HFFc6 (cell line): ENCODE measurements around the gene ZNF831. TPM values are rescaled to one million over a fixed set of nuclear protein-coding genes. Genes with fewer than 3 reads are reported as not detected.

Source experiments
- DNase-seq: peaks from one replicate; pipeline ENCODE4 v3.0.0-alpha.2; 2018
- H3K27ac Mint-ChIP-seq: 2 replicates; pipeline ENCODE4 v1.8.0; 2020; ENCODE audit warnings: mild to moderate bottlenecking, mixed read lengths
- H3K27me3 Mint-ChIP-seq: 2 replicates; pipeline ENCODE4 v1.8.0; 2021; ENCODE audit warnings: mild to moderate bottlenecking, moderate library complexity, mixed read lengths; ENCODE audit not compliant: insufficient read depth
- H3K36me3 Mint-ChIP-seq: 2 replicates; pipeline ENCODE4 v1.8.0; 2021; ENCODE audit warnings: low read depth, mixed read lengths
- H3K4me1 Mint-ChIP-seq: 2 replicates; pipeline ENCODE4 v1.8.0; 2020; ENCODE audit warnings: low read depth, mixed read lengths
- H3K4me3 Mint-ChIP-seq: 2 replicates; pipeline ENCODE4 v1.8.0; 2020; ENCODE audit warnings: mild to moderate bottlenecking, moderate library complexity, mixed read lengths
- H3K9me3 Mint-ChIP-seq: 2 replicates; pipeline ENCODE4 v1.8.0; 2020; ENCODE audit warnings: mild to moderate bottlenecking, mixed read lengths
- CTCF ChIP-seq: fragments of 200-600 bp; sonication (generic); IDR thresholded peaks from 2 replicates; pipeline ENCODE4 v1.5.0; 2021; ENCODE audit warnings: antibody characterized with exemption, mild to moderate bottlenecking
- total RNA-seq, 6 experiments: library from RNA; stranded (reverse); fragmentation: NEBNext Ultra II Directional; extraction: Animal tissue kit (Norgen Biotek cat#: 25700); gene quantifications; 2 replicates in 1 of 6; 3 replicates in 5 of 6; pipeline ENCODE4 v1.2.3, GENCODE V29; 2021

The ZNF831 gene
- total RNA-seq, 6 experiments from 2014 or later: not detected

- H3K9me3 Mint-ChIP-seq: no peaks in the 10 kb centered on the region
- DNase-seq: no peak
- peaks cover 13% of the 10 kb centered on the region for H3K27me3 Mint-ChIP-seq
- no peaks in the 10 kb centered on the region for H3K36me3 Mint-ChIP-seq
- no peak overlapping the region for H3K27ac Mint-ChIP-seq
- H3K4me3 Mint-ChIP-seq: no peak overlapping the region
- H3K4me1 Mint-ChIP-seq: no peaks in the 10 kb centered on the region
- no peak for TF ChIP-seq CTCF
Observed at GRCh38 chr20:59204165-59204894, 40.7 kb downstream of the ZNF831 start.

DNA sequence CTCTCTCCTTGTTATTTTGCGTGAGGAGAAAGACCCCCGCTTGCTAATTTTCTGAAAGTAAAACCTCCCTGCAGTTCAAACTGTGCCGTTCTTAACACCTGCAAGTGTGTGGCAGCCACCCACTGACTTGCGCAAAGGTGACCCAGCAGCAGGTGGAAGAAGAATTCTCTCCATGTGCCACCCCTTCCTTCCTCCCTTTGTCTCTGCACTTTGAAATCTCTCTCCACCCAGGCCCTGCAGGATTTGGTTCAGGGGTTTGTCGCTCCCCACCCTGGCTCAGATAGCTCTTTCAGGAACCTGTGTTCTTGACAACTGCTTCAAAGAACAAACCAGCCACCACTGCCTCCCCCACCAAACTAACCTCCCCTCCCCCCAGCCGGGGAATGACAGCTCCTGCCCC lies 41.4 kb downstream of the ZNF831 start:
- H3K27ac Mint-ChIP-seq: no peak overlapping the region
- DNase-seq: no peak
- no peak overlapping the region for H3K4me3 Mint-ChIP-seq
- no peaks in the 10 kb centered on the region for H3K9me3 Mint-ChIP-seq
- peaks cover 13% of the 10 kb centered on the region for H3K27me3 Mint-ChIP-seq
- no peaks in the 10 kb centered on the region for H3K36me3 Mint-ChIP-seq
- no peak for TF ChIP-seq CTCF
- H3K4me1 Mint-ChIP-seq: no peaks in the 10 kb centered on the region

DNA sequence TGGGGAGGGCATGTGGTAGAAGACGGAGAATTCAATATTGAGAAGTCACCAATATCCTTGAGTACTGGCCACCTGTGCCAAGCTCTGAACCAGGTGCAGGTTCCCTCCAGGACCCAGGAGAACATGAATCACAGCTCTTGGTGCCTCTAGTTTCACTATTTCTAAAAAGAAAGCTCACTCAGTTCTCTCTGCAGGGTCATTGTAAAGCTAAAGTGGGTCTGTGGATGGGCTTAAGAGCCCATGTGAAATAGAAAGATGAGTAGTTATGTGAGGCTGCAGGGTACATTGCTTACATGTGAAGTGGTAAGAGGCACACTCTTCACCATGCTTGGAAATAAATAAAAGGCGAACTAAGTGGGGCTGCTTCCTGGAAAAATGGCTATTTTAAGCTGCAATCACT lies 43.6 kb downstream of the ZNF831 start:
- no peak for TF ChIP-seq CTCF
- DNase-seq: no peak

GRCh38 chr20:59207742-59208357 lies 44.2 kb downstream of the ZNF831 start:
- Mint-ChIP-seq H3K4me1 (no peaks in the 10 kb centered on the region), H3K27ac (no peak overlapping the region), H3K4me3 (no peak overlapping the region), H3K27me3 (peaks cover 16% of the 10 kb centered on the region), H3K36me3 (no peaks in the 10 kb centered on the region), H3K9me3 (no peaks in the 10 kb centered on the region)
- peak; percentile 67; the same call in 1 of the 2 replicates for TF ChIP-seq CTCF
- DNase-seq: peak; percentile 10

More for the DNA sequence above, 43.6 kb downstream of the ZNF831 start:
- Mint-ChIP-seq H3K4me3 (no peak overlapping the region), H3K27me3 (peaks cover 16% of the 10 kb centered on the region), H3K36me3 (no peaks in the 10 kb centered on the region), H3K27ac (no peak overlapping the region), H3K9me3 (no peaks in the 10 kb centered on the region), H3K4me1 (no peaks in the 10 kb centered on the region)

DNA sequence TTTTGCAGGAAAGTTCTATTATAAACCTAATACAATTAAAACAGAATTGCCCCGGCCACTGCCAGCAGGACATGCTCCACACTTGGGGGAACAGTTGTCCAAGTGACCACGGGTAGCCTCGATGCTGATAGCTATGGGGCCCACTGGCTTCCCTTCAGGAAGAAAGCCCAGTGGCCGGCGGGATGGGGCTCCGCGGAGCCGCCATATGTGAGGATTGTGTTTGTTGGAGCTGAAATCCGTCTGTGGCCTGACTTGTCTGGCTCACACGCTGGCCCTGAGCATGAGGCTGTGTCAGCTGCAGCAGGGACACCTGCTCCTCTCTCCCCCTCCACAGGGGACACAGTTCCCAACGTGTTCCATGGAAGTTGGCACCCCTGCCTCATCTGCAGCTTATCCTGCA lies 46.6 kb downstream of the ZNF831 start:
- DNase-seq: no peak
- H3K27ac Mint-ChIP-seq: no peak overlapping the region
- H3K36me3 Mint-ChIP-seq: no peaks in the 10 kb centered on the region
- H3K9me3 Mint-ChIP-seq: no peaks in the 10 kb centered on the region
- no peak for TF ChIP-seq CTCF
- no peak overlapping the region for H3K4me3 Mint-ChIP-seq
- no peaks in the 10 kb centered on the region for H3K4me1 Mint-ChIP-seq
- peaks cover 12% of the 10 kb centered on the region for H3K27me3 Mint-ChIP-seq
